ENCODE measurements around the gene ZFAND2A.
"Not testable (repeated sequence)": the region's sequence is repeated elsewhere in the genome, so short reads cannot be mapped to it uniquely, and the experiment has no call there.

The ZFAND2A gene

GRCh38 chr7:1175597-1175966, 15.6 kb upstream of the ZFAND2A start:
- no peak overlapping the region for H3K4me3 ChIP-seq (ENCODE audit: control insufficient read depth, low read depth, low read length)
- DNase-seq (ENCODE audit: low read depth): no peak
- TF ChIP-seq CTCF (conservative IDR thresholded peaks at IDR 0.05; ENCODE audit: control insufficient read depth, insufficient read depth, low read depth, low read length): no peak

GRCh38 chr7:1174881-1175596, 15.0 kb upstream of the ZFAND2A start:
- no peak overlapping the region for H3K4me3 ChIP-seq (ENCODE audit: control insufficient read depth, low read depth, low read length)
- no peak for TF ChIP-seq CTCF (conservative IDR thresholded peaks at IDR 0.05; ENCODE audit: control insufficient read depth, insufficient read depth, low read depth, low read length)
- DNase-seq (ENCODE audit: low read depth): no peak

GRCh38 chr7:1174002-1174401, 14.0 kb upstream of the ZFAND2A start:
- TF ChIP-seq CTCF (conservative IDR thresholded peaks at IDR 0.05; ENCODE audit: control insufficient read depth, insufficient read depth, low read depth, low read length): no peak
- no peak overlapping the region for H3K4me3 ChIP-seq (ENCODE audit: control insufficient read depth, low read depth, low read length)
- no peak for DNase-seq (ENCODE audit: low read depth)

GRCh38 chr7:1172666-1173523, 12.9 kb upstream of the ZFAND2A start:
- no peak overlapping the region for H3K4me3 ChIP-seq (ENCODE audit: control insufficient read depth, low read depth, low read length)

GRCh38 chr7:1171516-1171915, 11.5 kb upstream of the ZFAND2A start:
- not testable (repeated sequence) for H3K4me3 ChIP-seq (ENCODE audit: control insufficient read depth, low read depth, low read length); DNase-seq (ENCODE audit: low read depth)

More at GRCh38 chr7:1172666-1173523, 12.9 kb upstream of the ZFAND2A start:
- no peak for DNase-seq (ENCODE audit: low read depth)
- no peak for TF ChIP-seq CTCF (conservative IDR thresholded peaks at IDR 0.05; ENCODE audit: control insufficient read depth, insufficient read depth, low read depth, low read length)

GRCh38 chr7:1170741-1171501, 10.9 kb upstream of the ZFAND2A start:
- no peak for TF ChIP-seq CTCF (conservative IDR thresholded peaks at IDR 0.05; ENCODE audit: control insufficient read depth, insufficient read depth, low read depth, low read length)

More at GRCh38 chr7:1170741-1171501, 10.9 kb upstream of the ZFAND2A start:
- DNase-seq (ENCODE audit: low read depth): no peak
- H3K4me3 ChIP-seq (ENCODE audit: control insufficient read depth, low read depth, low read length): no peak overlapping the region
